ENCODE data around the gene FRYL. TPM values are rescaled to one million over a fixed set of nuclear protein-coding genes. Genes with fewer than 3 reads are reported as not detected.

The FRYL gene
- polyA plus RNA-seq, 1 donor from 2014 or later: 64.0 TPM

DNA sequence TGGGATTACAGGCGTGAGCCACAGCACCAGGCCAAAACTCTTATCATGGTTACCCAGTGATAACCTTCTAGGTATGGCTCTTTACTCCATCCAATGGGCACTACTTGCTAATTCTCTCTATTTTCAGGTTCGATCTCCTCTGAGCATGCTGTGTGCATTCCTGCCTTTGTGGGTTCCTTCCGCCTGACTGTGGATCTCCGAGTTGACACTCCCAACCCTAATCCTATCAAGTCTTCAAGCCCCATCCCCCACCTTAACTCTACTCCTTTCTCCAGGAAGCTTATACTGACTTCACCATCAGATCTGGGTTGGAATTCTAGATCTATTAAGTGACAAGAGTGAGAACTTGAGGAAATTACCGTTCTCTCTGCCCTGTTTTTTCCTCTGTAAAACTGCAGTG lies 225.5 kb downstream of the FRYL start (continued):
- TF ChIP-seq, protein P1, sequence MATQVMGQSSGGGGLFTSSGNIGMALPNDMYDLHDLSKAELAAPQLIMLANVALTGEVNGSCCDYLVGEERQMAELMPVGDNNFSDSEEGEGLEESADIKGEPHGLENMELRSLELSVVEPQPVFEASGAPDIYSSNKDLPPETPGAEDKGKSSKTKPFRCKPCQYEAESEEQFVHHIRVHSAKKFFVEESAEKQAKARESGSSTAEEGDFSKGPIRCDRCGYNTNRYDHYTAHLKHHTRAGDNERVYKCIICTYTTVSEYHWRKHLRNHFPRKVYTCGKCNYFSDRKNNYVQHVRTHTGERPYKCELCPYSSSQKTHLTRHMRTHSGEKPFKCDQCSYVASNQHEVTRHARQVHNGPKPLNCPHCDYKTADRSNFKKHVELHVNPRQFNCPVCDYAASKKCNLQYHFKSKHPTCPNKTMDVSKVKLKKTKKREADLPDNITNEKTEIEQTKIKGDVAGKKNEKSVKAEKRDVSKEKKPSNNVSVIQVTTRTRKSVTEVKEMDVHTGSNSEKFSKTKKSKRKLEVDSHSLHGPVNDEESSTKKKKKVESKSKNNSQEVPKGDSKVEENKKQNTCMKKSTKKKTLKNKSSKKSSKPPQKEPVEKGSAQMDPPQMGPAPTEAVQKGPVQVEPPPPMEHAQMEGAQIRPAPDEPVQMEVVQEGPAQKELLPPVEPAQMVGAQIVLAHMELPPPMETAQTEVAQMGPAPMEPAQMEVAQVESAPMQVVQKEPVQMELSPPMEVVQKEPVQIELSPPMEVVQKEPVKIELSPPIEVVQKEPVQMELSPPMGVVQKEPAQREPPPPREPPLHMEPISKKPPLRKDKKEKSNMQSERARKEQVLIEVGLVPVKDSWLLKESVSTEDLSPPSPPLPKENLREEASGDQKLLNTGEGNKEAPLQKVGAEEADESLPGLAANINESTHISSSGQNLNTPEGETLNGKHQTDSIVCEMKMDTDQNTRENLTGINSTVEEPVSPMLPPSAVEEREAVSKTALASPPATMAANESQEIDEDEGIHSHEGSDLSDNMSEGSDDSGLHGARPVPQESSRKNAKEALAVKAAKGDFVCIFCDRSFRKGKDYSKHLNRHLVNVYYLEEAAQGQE (IDR thresholded peaks at IDR 0.05; ENCODE audit: borderline replicate concordance): no peak
- no peak for TF ChIP-seq EZH2 (IDR thresholded peaks at IDR 0.05; ENCODE audit: borderline replicate concordance, insufficient read depth, low read length, poor library complexity, severe bottlenecking)

DNA sequence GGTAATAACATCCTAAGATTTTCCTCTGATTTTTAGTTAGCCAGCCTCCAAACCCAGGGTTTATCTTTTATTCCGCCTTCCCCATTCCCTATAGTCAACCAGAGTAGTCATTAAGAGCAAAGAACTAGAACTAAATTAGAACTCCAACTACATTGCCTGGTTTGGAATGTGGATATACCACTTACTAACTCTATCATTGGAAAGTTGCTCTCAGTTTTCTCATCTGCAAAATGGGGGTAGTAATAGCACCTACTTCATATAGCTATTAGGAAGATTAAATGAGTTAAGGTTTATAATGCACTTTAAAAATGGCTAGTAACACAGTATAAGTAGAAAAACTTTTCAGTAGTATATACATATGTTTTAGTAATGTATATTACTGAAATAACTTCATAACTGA lies 226.4 kb downstream of the FRYL start:
- H3K27ac ChIP-seq (ENCODE audit: low read length): no peak overlapping the region
- no peaks in the 10 kb centered on the region for H4K20me1 ChIP-seq (ENCODE audit: insufficient read depth)
- H3K9ac ChIP-seq (ENCODE audit: low read length): no peak overlapping the region
- H2AFZ ChIP-seq (ENCODE audit: low read depth, low read length): no peak overlapping the region
- no peaks in the 10 kb centered on the region for H3K27me3 ChIP-seq (ENCODE audit: insufficient read depth, low read depth, low read length)
- H3K79me2 ChIP-seq (replicated peaks; ENCODE audit: insufficient read depth, low read length): no peaks in the 10 kb centered on the region
- H3K9me3 ChIP-seq (ENCODE audit: low read length): no peaks in the 10 kb centered on the region
- H3F3A ChIP-seq (ENCODE audit: insufficient read depth, low read length, poor library complexity, severe bottlenecking): no peaks in the 10 kb centered on the region
- no peak overlapping the region for H3K4me3 ChIP-seq (ENCODE audit: low read length)
- no peak overlapping the region for H3K4me2 ChIP-seq (ENCODE audit: low read length)
- no peak for TF ChIP-seq EZH2 (IDR thresholded peaks at IDR 0.05; ENCODE audit: borderline replicate concordance, insufficient read depth, low read length, poor library complexity, severe bottlenecking)
- peaks cover 19% of the 10 kb centered on the region for H3K36me3 ChIP-seq (ENCODE audit: insufficient read depth, low read length)
- H3K9me2 ChIP-seq (ENCODE audit: insufficient read depth, low read length): no peaks in the 10 kb centered on the region

DNA sequence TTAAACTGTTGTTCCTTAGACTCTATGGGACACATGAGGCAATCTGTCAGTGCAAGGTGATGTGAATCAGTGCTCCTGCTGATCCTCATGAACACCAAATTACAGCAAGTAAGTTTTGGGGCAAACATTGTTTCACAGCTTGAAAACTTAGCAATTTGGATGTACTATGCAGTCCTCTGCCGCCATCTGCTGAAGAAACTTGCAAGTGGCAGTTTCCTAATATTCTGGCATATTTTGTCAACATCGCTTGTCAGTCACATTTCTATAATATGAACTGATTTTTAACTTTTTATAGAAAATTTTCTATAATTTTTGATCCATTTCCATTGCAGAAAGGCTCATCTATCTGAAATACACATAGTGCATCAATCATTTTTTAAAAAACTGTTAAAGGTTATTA lies 233.7 kb downstream of the FRYL start:
- H3K9me3 ChIP-seq (ENCODE audit: low read length): no peaks in the 10 kb centered on the region
- no peaks in the 10 kb centered on the region for H3K79me2 ChIP-seq (replicated peaks; ENCODE audit: insufficient read depth, low read length)
- H3F3A ChIP-seq (ENCODE audit: insufficient read depth, low read length, poor library complexity, severe bottlenecking): no peaks in the 10 kb centered on the region
- H3K4me3 ChIP-seq (ENCODE audit: low read length): no peak overlapping the region
- no peak overlapping the region for H2AFZ ChIP-seq (ENCODE audit: low read depth, low read length)
- no peak overlapping the region for H3K27ac ChIP-seq (ENCODE audit: low read length)
- H4K20me1 ChIP-seq (ENCODE audit: insufficient read depth): no peaks in the 10 kb centered on the region
- H3K9me2 ChIP-seq (ENCODE audit: insufficient read depth, low read length): no peaks in the 10 kb centered on the region
- H3K27me3 ChIP-seq (ENCODE audit: insufficient read depth, low read depth, low read length): no peaks in the 10 kb centered on the region
- H3K4me2 ChIP-seq (ENCODE audit: low read length): no peak overlapping the region
- peaks cover 18% of the 10 kb centered on the region for H3K36me3 ChIP-seq (ENCODE audit: insufficient read depth, low read length)
- H3K9ac ChIP-seq (ENCODE audit: low read length): no peak overlapping the region
- TF ChIP-seq TAF1 (IDR thresholded peaks at IDR 0.05; ENCODE audit: low read depth) (no peak), EZH2 (IDR thresholded peaks at IDR 0.05; ENCODE audit: borderline replicate concordance, insufficient read depth, low read length, poor library complexity, severe bottlenecking) (no peak), EP300 (conservative IDR thresholded peaks at IDR 0.05; ENCODE audit: poor library complexity, severe bottlenecking) (no peak), POLR2AphosphoS5 (IDR thresholded peaks at IDR 0.05) (no peak), RAD21 (conservative IDR thresholded peaks at IDR 0.05) (peak; percentile 86), SMC3 (conservative IDR thresholded peaks at IDR 0.05; ENCODE audit: poor library complexity) (peak; percentile 83), CTCF (IDR thresholded peaks at IDR 0.05; ENCODE audit: poor library complexity, severe bottlenecking) (peak; percentile 83), MXI1 (conservative IDR thresholded peaks at IDR 0.05; ENCODE audit: poor library complexity, severe bottlenecking) (no peak)
- TF ChIP-seq, protein P1 (IDR thresholded peaks at IDR 0.05; ENCODE audit: borderline replicate concordance): no peak
